GM21576 (cell line): ENCODE results near the gene CLIC1.
A peak's percentile ranks its signal among the peaks of the same experiment; 100 is the strongest.

Experiments used
- ATAC-seq: cut with Tn5 transposase; IDR thresholded peaks from one replicate; pipeline ENCODE4 v1.9.1; 2021; ENCODE audit warnings: mild to moderate bottlenecking, moderate library complexity; ENCODE audit not compliant: unreplicated experiment

The CLIC1 gene

DNA sequence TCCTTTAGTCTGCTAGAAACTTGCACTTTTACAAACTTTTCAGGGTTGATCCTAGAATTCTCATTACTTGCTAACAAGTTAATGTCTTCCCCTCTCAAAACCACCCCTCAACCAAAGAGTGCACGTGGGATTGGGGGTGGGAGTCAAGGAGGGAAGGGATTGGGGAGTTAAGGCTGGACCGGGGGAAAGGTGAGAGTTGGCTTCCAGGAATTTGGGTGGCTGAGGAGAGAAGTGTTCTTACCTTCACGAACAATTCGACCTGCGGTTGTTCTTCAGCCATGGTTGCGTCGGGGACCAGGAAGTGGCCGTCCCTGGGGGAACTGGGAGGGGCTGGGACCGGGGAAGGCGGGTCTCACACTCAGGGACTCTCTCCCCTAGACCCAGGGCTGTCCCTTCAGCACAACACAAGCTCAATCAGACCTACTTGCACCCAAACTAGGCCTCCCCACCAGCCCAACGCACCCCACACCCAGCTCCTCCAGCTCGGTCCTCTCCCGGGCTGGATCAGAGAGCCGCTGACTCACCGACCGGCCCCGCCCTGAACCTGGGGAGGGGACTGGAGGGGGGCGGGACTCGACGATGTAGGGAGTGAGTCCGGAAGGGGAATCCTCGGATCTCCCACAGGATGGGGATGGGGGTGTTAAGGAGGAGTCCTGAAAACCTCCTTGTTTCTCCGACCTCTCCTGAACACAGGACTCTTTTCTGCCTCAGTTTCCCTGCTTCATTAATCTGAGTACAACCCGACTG lies at the start of gene CLIC1:
CLIC1 (minus strand) TSS at position 510 of the 747 bp plus-strand sequence; CDS start at position 280, 230 bp downstream.
- no peak for ATAC-seq

- no peak for ATAC-seq
Observed at GRCh38 chr6:31785475-31785874, 49.1 kb upstream of the CLIC1 start.

DNA sequence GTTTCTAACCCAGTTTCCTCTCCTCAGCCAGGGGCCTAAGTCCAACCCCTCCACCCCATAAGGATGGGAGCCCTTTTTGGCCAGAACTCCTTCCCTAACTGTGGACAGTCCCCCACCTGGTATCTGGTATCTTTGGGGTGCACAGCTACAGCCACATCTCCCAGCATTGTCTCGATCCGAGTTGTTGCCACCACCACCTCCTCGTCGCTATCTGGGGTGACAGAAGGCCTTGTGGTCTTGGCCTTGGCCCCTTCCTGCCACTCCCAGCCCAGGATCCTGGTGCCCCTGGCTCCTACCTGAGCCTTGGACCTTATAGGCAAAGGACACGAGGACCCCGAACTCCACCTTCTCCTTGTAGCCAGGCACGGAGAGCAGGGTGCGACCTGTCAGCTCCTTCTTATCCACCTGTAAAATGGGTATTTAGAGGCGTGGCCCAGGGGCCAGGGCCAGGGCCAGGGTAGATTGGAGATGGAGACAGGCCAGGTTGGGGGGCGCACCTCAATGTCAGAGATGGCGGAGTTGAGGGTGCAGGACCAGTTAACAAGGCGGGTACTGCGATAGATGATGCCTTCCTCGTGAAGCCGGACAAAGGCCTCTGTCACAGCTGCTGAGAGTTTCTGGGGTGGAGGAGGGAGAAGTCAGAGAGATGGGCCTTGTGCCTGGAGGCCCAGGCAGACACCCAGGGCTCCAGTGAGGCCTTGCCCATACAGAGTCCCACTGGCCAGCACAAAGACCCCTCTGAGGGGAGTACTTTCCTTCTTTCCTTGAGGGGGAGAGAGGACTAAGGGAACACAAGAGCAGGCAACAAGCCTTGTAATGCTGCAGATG lies 48.0 kb upstream of the CLIC1 start:
- no peak for ATAC-seq

DNA sequence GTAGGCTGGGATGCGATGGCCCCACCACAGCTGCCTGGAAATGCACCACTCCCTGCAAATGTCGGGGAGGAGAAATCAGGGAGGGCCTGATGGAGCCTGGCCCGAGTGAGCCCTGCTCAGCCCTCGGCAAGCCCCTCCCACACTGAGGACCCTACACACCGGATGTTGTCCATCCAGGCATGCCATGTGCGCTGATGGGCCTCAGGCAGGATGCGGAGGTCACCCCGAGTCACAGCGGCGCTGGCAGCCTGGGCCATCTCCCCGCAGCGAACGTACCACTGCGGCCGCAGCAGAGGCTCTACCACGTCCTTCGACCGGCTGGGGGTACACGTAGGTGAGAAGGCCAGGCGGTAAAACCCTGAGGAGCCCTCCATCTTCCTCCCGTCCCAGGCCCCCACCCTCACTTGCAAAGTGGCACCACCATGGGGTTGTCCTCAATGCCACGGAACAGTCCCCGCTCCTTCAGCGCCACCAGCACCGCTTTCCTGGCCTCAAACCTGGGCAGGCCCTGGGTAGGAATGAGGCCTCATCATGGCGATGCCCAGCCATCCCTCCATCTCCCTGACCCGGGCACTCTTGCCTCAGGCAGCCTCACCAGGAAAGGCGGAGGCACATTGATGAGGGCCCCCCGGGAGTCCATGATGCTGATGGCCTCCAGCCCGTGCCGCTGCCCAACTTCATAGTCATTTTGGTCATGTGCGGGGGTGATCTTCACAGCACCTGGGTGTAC lies 46.0 kb upstream of the CLIC1 start:
- no peak for ATAC-seq

- no peak for ATAC-seq
Observed at GRCh38 chr6:31781244-31782125, 45.2 kb upstream of the CLIC1 start.

GRCh38 chr6:31780507-31781243 lies 44.3 kb upstream of the CLIC1 start:
- ATAC-seq: no peak

DNA sequence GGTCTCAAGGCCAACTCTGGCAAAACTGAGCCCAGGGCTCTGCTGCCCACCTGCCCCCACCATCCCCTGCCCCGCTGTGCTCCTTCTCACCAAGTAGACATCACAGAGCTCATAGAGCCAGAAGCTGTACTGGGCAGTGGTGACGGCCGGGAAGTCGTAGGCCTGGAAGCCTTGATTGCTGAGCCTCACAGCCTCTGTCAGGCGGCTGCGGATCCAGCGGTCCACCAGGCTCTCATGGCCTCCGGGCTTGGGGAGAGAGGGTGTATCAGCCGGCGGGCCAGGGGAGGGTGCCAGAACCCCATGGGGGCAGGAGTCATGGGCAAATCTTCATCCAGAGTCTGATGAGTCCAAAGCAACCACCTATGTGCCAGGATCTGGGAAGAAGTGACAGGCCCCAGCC lies 43.6 kb upstream of the CLIC1 start:
- ATAC-seq: no peak

DNA sequence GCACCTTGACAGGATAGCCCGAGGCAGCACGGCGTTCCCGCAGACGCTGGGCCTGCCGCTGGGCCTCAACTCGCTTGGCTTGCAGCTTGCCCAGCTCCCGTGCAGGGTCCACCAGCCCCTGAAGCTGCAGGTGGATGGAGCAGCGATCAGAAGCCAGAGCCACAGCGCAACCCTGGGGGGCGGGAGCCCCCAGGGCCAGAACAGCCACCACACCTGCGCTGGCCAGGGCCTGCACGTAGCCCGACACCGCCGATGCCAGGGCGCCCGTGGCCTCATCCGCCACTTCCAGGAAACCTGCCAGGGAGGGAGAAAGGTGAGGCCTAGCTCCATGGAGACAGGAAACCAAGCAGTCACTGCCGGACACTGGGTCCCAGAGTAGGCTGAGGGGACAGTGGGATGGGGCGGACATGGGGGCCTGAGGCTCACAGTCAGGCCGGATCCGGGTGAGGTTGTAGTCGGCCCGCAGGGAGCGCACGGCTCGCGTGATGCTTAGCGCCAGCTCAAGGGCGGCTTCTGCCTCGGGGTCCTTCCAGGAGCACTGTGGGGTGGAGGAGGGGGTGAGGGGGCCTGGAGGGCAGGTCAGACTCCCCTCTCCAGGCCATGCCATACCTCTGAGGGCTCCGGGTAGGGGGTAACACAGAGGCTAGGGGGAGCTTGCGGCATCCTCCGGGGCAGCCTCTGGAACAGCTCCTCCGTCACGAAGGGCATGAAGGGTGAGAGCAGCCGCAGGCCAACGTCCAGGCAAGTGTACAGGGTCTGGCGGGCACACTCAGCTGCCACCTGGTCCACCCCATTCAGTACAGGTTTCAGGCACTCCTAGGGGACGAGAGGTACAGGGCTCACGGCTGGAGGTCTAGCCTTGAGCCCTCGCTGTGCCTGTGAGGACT lies 42.9 kb upstream of the CLIC1 start:
- no peak for ATAC-seq

DNA sequence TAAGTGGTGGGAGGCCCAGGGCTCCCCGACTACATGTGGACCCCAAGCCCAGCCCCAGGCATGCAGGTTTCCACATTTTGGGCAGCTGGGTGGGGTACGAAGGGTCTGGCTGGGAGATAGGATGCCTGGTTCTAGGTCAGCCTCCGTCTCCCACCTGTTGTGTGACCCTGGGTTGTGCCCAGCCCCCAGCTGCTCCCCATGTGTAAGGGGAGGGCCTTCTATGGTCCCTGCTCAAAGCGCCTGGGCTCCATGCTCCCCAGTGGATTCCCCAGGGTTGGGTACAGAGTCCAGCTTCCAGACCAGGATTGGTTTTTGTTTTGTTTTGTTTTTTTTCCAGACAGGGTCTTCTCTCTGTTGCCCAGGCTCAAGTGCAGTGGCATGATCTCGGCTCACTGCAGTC lies 41.9 kb upstream of the CLIC1 start:
- no peak for ATAC-seq

GRCh38 chr6:31777667-31778050 lies 41.3 kb upstream of the CLIC1 start:
- ATAC-seq: no peak

GRCh38 chr6:31776989-31777666 lies 40.8 kb upstream of the CLIC1 start, which contains the start of gene VWA7:
Gene VWA7 (minus strand): TSS chr6:31777328. CDS start chr6:31776779, 549 bp downstream.
- peak; percentile 69 for ATAC-seq

GRCh38 chr6:31776485-31776988 lies 40.2 kb upstream of the CLIC1 start:
- no peak for ATAC-seq

DNA sequence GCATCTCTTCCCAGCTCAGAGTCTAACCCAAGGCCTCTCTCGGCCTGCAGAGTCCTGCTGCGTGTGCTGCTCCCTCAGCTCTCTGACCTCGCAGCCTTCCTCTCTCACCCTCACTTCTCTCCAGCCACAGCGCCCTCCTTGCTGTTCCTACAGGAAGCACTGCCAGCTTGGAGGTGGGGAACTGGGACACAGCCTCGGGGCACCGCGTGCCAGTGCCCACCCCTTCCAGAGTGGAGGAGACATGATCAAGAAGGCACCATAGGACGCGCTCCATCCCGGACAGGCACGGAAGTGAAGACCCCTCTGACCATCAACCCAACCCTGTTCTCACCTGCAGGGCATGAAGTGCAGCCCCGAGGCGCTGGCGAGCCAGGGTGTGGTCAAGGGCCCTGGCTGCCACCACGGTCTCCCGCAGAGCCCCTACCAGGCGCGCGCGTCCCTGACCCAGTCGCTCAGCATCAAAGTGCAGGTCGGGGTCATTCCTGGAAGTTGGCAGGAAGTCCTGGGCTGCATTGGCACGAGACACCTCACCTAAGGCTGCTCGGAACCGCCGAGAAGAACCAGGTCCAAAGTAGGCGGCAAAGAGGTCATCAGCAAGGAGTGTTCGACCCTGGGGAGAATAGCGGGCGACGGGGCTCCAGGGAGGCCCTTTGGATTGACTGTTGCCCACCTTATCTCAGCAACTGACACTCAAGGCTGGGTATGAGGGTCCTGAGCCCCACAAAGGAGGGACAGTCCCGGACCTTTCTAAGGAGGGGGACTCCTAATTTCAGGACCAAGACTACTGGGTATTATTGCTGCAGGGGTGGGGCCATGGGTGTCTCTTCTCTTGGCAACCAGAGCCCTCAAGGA lies 39.5 kb upstream of the CLIC1 start:
- no peak for ATAC-seq

- ATAC-seq: no peak
Observed at GRCh38 chr6:31775184-31775583, 38.9 kb upstream of the CLIC1 start.

GRCh38 chr6:31771992-31772358 lies 35.6 kb upstream of the CLIC1 start:
- no peak for ATAC-seq

- ATAC-seq: no peak
Observed at GRCh38 chr6:31770860-31771259, 34.5 kb upstream of the CLIC1 start.

- ATAC-seq: no peak
Observed at GRCh38 chr6:31769684-31770371, 33.5 kb upstream of the CLIC1 start.
